HepG2 (cell line): Measurements from ENCODE around the gene SMIM11. TPM values are rescaled to one million over a fixed set of nuclear protein-coding genes. Genes with fewer than 3 reads are reported as not detected.
A peak's percentile ranks its signal among the peaks of the same experiment; 100 is the strongest.

ENCODE experiments used
- ATAC-seq: fragments of 200-7000 bp; cut with Tn5 transposase; 3 replicates; pipeline ENCODE4 v1.9.1; 2020; ENCODE audit warnings: mild to moderate bottlenecking, moderate library complexity
- BruUV-seq: library from RNA; stranded (reverse); fragments of 400-500 nt; replicated peaks from 2 replicates; lab custom pipeline; 2021; lab: Mats Ljungman, UMichigan
- CTCF ChIA-PET: fragments of 300-600 bp; formaldehyde crosslinking; extraction: SDS; loops from one replicate; lab custom pipeline; 2021; ENCODE audit warnings: low total read pairs, inconsistent platforms, low intra/inter-chr PET ratio; lab: Yijun Ruan, JAX
- POLR2A ChIA-PET: fragments of 350-600 bp; sonication (Branson Sonifier 250); formaldehyde crosslinking; loops from one replicate; lab custom pipeline; 2020; ENCODE audit warnings: antibody characterized with exemption, inconsistent platforms; lab: Yijun Ruan, JAX
- DNase-seq: peaks from one replicate; pipeline ENCODE4 v3.0.0-alpha.2; 2015; ENCODE audit warnings: low spot score
- FAIRE-seq: peaks from 3 replicates; lab custom pipeline; 2011; peaks lifted over from hg19 to GRCh38; lab: Jason Lieb, UNC
- H2AFZ ChIP-seq: one replicate; pipeline ENCODE4 v1.6.1; 2011; ENCODE audit warnings: low read length, inconsistent platforms
- H3K27ac ChIP-seq: fragments of 300-600 bp; 3 replicates; pipeline ENCODE4 v1.8.0; 2011; ENCODE audit warnings: mixed run types, mild to moderate bottlenecking, mixed read lengths, low read length, inconsistent platforms; ENCODE audit not compliant: insufficient read depth; ENCODE audit errors: extremely low read length
- H3K27me3 ChIP-seq, 2 experiments: fragments of 200-600 bp in 1 of 2; 2 replicates in 1 of 2; 3 replicates in 1 of 2; pipeline versions ENCODE4 v1.6.0 to v1.8.0; 2011; ENCODE audit warnings: low read length in 2 of 2, mild to moderate bottlenecking in 2 of 2, moderate library complexity in 2 of 2, inconsistent platforms in 1 of 2; ENCODE audit not compliant: insufficient read depth in 2 of 2, control insufficient read depth in 1 of 2
- H3K36me3 ChIP-seq, 2 experiments: fragments of 200-600 bp in 1 of 2; replicated peaks in 1 of 2; 2 replicates in 1 of 2; 3 replicates in 1 of 2; pipeline versions ENCODE4 v1.5.1 to v1.8.0; 2011; ENCODE audit warnings: low read length in 2 of 2, inconsistent platforms in 1 of 2; ENCODE audit not compliant: insufficient read depth in 2 of 2, control insufficient read depth in 1 of 2
- H3K4me1 ChIP-seq: 2 replicates; pipeline ENCODE4 v1.5.1; 2012; ENCODE audit warnings: low read length, inconsistent platforms; ENCODE audit not compliant: insufficient read depth
- H3K4me2 ChIP-seq: 2 replicates; pipeline ENCODE4 v1.6.0; 2011; ENCODE audit warnings: low read depth, low read length, inconsistent platforms
- H3K4me3 ChIP-seq, 3 experiments: fragments of 200-600 bp in 1 of 3; sonication (generic), shearing (Covaris generic) in 1 of 3; replicated peaks in 1 of 3; 2 replicates each; pipeline ENCODE4 v1.5.1; 2011 to 2016; ENCODE audit warnings: low read length in 3 of 3, inconsistent platforms in 2 of 3, low read depth in 2 of 3, mild to moderate bottlenecking in 2 of 3, control low read depth in 1 of 3, mixed read lengths in 1 of 3; ENCODE audit not compliant: insufficient read depth in 1 of 3
- H3K79me2 ChIP-seq: one replicate; pipeline ENCODE4 v1.6.1; 2011; ENCODE audit warnings: low read length, inconsistent platforms; ENCODE audit not compliant: insufficient read depth
- H3K9ac ChIP-seq: 2 replicates; pipeline ENCODE4 v1.6.0; 2011; ENCODE audit warnings: mild to moderate bottlenecking, low read depth, low read length, inconsistent platforms; ENCODE audit not compliant: insufficient read depth
- H3K9me3 ChIP-seq: 2 replicates; pipeline ENCODE4 v1.5.1; 2012; ENCODE audit warnings: mild to moderate bottlenecking, low read length
- H4K20me1 ChIP-seq: 2 replicates; pipeline ENCODE4 v1.6.0; 2011; ENCODE audit warnings: inconsistent platforms, mild to moderate bottlenecking, low read length, moderate library complexity; ENCODE audit not compliant: insufficient read depth
- ATF2 ChIP-seq: sonication (generic); formaldehyde crosslinking; IDR thresholded peaks from 2 replicates; pipeline ENCODE4 v1.4.0; 2020; ENCODE audit warnings: missing genetic modification reagents
- CHD2 ChIP-seq: IDR thresholded peaks from 2 replicates; pipeline ENCODE4 v1.6.1; 2011; ENCODE audit warnings: low read depth, low read length, improper control_type of control experiment
- HNRNPLL ChIP-seq: fragments of 200-400 bp; formaldehyde crosslinking; IDR thresholded peaks from 2 replicates; pipeline ENCODE4 v1.6.1; 2017; ENCODE audit warnings: mild to moderate bottlenecking, low read depth, low read length; ENCODE audit not compliant: poor library complexity, severe bottlenecking
- HOXD1 ChIP-seq: sonication (generic); formaldehyde crosslinking; IDR thresholded peaks from 2 replicates; pipeline ENCODE4 v1.5.0; 2020; ENCODE audit warnings: missing genetic modification reagents
- JARID2 ChIP-seq: sonication (generic); formaldehyde crosslinking; IDR thresholded peaks from 2 replicates; pipeline ENCODE4 v1.8.1; 2023; ENCODE audit warnings: missing genetic modification reagents, inconsistent platforms; ENCODE audit not compliant: insufficient replicate concordance
- MIER3 ChIP-seq: IDR thresholded peaks from 2 replicates; pipeline ENCODE4 v1.6.1; 2016; ENCODE audit warnings: missing compliant biosample characterization, borderline replicate concordance
- MXD3 ChIP-seq: IDR thresholded peaks from 2 replicates; pipeline ENCODE4 v1.6.1; 2016; ENCODE audit warnings: mild to moderate bottlenecking, missing biosample characterization, missing genetic modification reagents
- RBM22 ChIP-seq: fragments of 200-400 bp; formaldehyde crosslinking; optimal IDR thresholded peaks from 2 replicates; pipeline ENCODE3; 2017; ENCODE audit warnings: mild to moderate bottlenecking, low read length, moderate library complexity
- SP2 ChIP-seq: sonication (generic); formaldehyde crosslinking; IDR thresholded peaks from 2 replicates; pipeline ENCODE4 v1.5.1; 2020; ENCODE audit warnings: mild to moderate bottlenecking, missing genetic modification reagents
- ZBTB1 ChIP-seq: sonication (generic); formaldehyde crosslinking; IDR thresholded peaks from 2 replicates; pipeline ENCODE4 v1.4.0; 2020; ENCODE audit warnings: missing genetic modification reagents, borderline replicate concordance
- ZFP36 ChIP-seq: fragments of 150-350 bp; IDR thresholded peaks from 2 replicates; pipeline ENCODE4 v1.6.1; 2018; ENCODE audit warnings: borderline replicate concordance, low read length, low read depth; ENCODE audit not compliant: partially characterized antibody
- ZNF121 ChIP-seq: sonication (generic); formaldehyde crosslinking; IDR thresholded peaks from 2 replicates; pipeline ENCODE4 v1.5.0; 2020; ENCODE audit warnings: mild to moderate bottlenecking, missing genetic modification reagents
- ZNF576 ChIP-seq: sonication (generic); formaldehyde crosslinking; IDR thresholded peaks from 2 replicates; pipeline ENCODE4 v1.4.0; 2020; ENCODE audit warnings: mild to moderate bottlenecking, missing genetic modification reagents
- ZNF766 ChIP-seq: sonication (generic); formaldehyde crosslinking; IDR thresholded peaks from 2 replicates; pipeline ENCODE4 v1.5.0; 2020; ENCODE audit warnings: missing genetic modification reagents, borderline replicate concordance
- WGBS: methylation state at CpG from one replicate; pipeline ENCODE4 v1.1.6; 2017; ENCODE audit warnings: low lambda C conversion rate; 5-methylcytosine and 5-hydroxymethylcytosine counted together
- in situ Hi-C: cut with HindIII; loops from 2 replicates; pipeline ENCODE4 v1.10.0; 2017; ENCODE audit warnings: low pct_unique_long_range_greater_than_20kb; ENCODE audit not compliant: extremely low pct_ligation_motif_present
- intact Hi-C: fragments of 100-400 bp; cut with micrococcal nuclease; formaldehyde crosslinking; loops from one replicate; pipeline ENCODE4 v1.10.0; 2022; ENCODE audit not compliant: unreplicated experiment
- polyA plus RNA-seq, 8 experiments: library from polyadenylated mRNA; depleted of rRNA in 3 of 8; stranded (reverse) in 7 of 8; unstranded in 1 of 8; fragments of >200 nt; fragmentation: Illumina TruSeq in 4 of 8; extraction: Trizol in 4 of 8; gene quantifications; 2 replicates each; pipeline versions ENCODE4 v1.2.1 to v1.2.3, GENCODE V29; 2011 to 2016; ENCODE audit warnings: low read depth in 4 of 8, missing spikeins in 1 of 8, mixed read lengths in 1 of 8; ENCODE audit not compliant: insufficient read depth in 1 of 8
- total RNA-seq, 5 experiments: library from RNA; depleted of rRNA; stranded (reverse); fragments of >200 nt; fragmentation: Illumina TruSeq; extraction: Trizol; gene quantifications; 2 replicates each; pipeline ENCODE4 v1.2.3, GENCODE V29; 2016; ENCODE audit warnings: low read depth in 1 of 5

Gene SMIM11
- total and polyA plus RNA-seq, 2 of the 13 experiments (the other 11 are each of a cell fraction or from before 2014, with no cell fraction given): 6.4 to 18.9 TPM

GRCh38 chr21:34362670-34363069 lies 12.6 kb upstream of the SMIM11 start:
- H3K4me2 ChIP-seq: no peak overlapping the region
- ChIA-PET POLR2A (no interaction called here), CTCF (interaction anchor here (1.0 kb wide), 1 partner anchor 150 kb away, joined by 3 read pairs; the partner anchor contains the start of gene KCNE1)
- no peaks in the 10 kb centered on the region for H3K9me3 ChIP-seq
- no peak overlapping the region for H3K9ac ChIP-seq
- BruUV-seq: no TSS peak
- DNase-seq: no peak
- no peaks in the 10 kb centered on the region for H3K79me2 ChIP-seq
- H2AFZ ChIP-seq: no peak overlapping the region
- H3K36me3 ChIP-seq: no peaks in the 10 kb centered on the region
- intact Hi-C loops (no loop called here), in situ Hi-C loops (no loop called here)
- no peak for ATAC-seq
- H3K27ac ChIP-seq: no peak overlapping the region
- H3K27me3 ChIP-seq: no peaks in the 10 kb centered on the region
- H3K4me3 ChIP-seq: no peak overlapping the region
- no peak for FAIRE-seq
- TF ChIP-seq JARID2 (no peak), ZNF121 (0 out of 2 replicates have a peak, but pooled peaks have one; percentile 21)
- H3K4me1 ChIP-seq: peaks cover 37% of the 10 kb centered on the region
- H4K20me1 ChIP-seq: no peaks in the 10 kb centered on the region
- 92% methylated on average over 3 of the region's 3 CpGs for WGBS

GRCh38 chr21:34363733-34364132 lies 11.6 kb upstream of the SMIM11 start, which contains the start of gene KCNE2:
Gene KCNE2, plus strand, starts transcription at chr21:34364006. Its CDS starts 6,473 bp downstream, at chr21:34370479.
- BruUV-seq: no TSS peak
- intact Hi-C loops (no loop called here), in situ Hi-C loops (no loop called here)
- H3K9me3 ChIP-seq: no peaks in the 10 kb centered on the region
- POLR2A ChIA-PET: no interaction called here
- ATAC-seq: no peak
- H4K20me1 ChIP-seq: no peaks in the 10 kb centered on the region
- 13% methylated on average over 3 of the region's 3 CpGs for WGBS
- H3K36me3 ChIP-seq: no peaks in the 10 kb centered on the region
- CTCF ChIA-PET: no interaction called here
- DNase-seq: no peak
- no peak within 1 kb of the TSS for H2AFZ ChIP-seq
- no peak for FAIRE-seq
- peaks cover 39% of the 10 kb centered on the region for H3K4me1 ChIP-seq
- peak within 1 kb of the TSS; percentile 35; the same call in 1 of the 2 replicates for H3K4me2 ChIP-seq
- no peaks in the 10 kb centered on the region for H3K27me3 ChIP-seq
- no peaks in the 10 kb centered on the region for H3K79me2 ChIP-seq
- H3K9ac ChIP-seq: no peak within 1 kb of the TSS
- no peak within 1 kb of the TSS for H3K4me3 ChIP-seq
- H3K27ac ChIP-seq: no peak within 1 kb of the TSS
- no peak for TF ChIP-seq ZNF766 (CRISPR knock-in tag)
- no peak for TF ChIP-seq RBM22
- TF ChIP-seq HOXD1 (CRISPR knock-in tag): no peak
- no peak for TF ChIP-seq ZNF576
- TF ChIP-seq CHD2: no peak
- TF ChIP-seq MXD3 (CRISPR knock-in tag): no peak
- no peak for TF ChIP-seq ATF2 (CRISPR knock-in tag)
- no peak for TF ChIP-seq SP2 (CRISPR knock-in tag)
- TF ChIP-seq ZBTB1 (CRISPR knock-in tag): no peak
- no peak for TF ChIP-seq HNRNPLL
- no peak for TF ChIP-seq MIER3 (CRISPR knock-in tag)
- no peak for TF ChIP-seq ZFP36
